Right ventricle myocardium inferior (tissue), 1 donor: ENCODE data around the gene BBS1. TPM values are rescaled to one million over a fixed set of nuclear protein-coding genes. Genes with fewer than 3 reads are reported as not detected.
"Not testable (repeated sequence)": the region's sequence is repeated elsewhere in the genome, so short reads cannot be mapped to it uniquely, and the experiment has no call there.

Source experiments
- ATAC-seq: fragments of 200-7000 bp; cut with Tn5 transposase; one replicate; pipeline ENCODE4 v1.9.1; 2020; ENCODE audit warnings: mild to moderate bottlenecking, moderate library complexity
- DNase-seq: peaks from one replicate; pipeline ENCODE4 v3.0.0; 2021; ENCODE audit errors: missing footprints
- intact Hi-C: fragments of 100-400 bp; cut with DNase I; formaldehyde crosslinking; loops from one replicate; pipeline ENCODE4 v1.11.0; 2022
- total RNA-seq: library from RNA; stranded (reverse); fragmentation: NEBNext Ultra II Directional; extraction: Animal tissue kit (Norgen Biotek cat#: 25700); gene quantifications from one replicate; pipeline ENCODE4 v1.2.1, GENCODE V29; 2021
- donor health status: DM: no; HTN: yes; CAD: no; lungs with severe emphysema.

BBS1 gene
- total RNA-seq, 1 donor from 2014 or later, result 20.9 TPM

DNA sequence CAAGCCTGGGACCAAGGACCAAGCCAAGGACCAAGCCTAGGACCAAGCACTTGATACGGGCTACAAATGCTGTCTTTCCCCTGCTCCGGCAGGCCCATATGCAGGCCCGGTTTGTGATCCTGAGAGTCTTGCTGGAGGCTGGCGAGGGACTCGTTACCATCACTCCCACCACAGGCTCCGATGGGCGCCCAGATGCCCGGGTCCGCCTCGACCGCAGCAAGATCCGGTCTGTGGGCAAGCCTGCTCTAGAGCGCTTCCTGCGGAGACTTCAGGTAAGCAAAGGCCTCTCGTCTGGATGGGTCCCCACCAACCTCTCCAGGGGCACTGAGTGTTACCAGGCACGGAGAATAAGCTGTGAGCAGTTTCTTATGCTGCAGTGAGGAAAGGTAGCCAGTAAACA is 13.2 kb upstream of the BBS1 start:
- no peak for DNase-seq
- ATAC-seq, result no peak
- intact Hi-C loops, result no loop called here

DNA sequence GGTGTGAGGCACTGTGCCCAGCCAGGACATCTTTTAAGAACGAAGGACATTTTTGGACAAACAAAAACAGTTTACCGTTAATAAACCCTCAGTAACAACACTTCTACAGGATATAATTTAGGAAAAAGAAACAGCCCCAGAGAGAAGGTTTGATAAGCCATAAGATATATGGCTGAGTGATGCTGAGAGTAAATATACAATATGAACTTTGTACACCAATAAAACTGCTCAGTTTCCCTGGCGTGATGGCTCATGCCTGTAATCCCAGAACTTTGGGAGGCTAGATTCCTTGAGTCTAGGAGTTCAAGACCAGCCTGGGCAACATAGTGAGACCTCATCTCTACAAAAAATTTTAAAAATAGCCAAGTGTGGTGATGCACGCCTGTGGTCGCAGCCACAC is 11.9 kb upstream of the BBS1 start:
- intact Hi-C loops, result no loop called here
- DNase-seq, result no peak
- no peak for ATAC-seq

- intact Hi-C loops, result no loop called here
- DNase-seq (no peak), ATAC-seq (no peak)
These were observed 5.1 kb upstream of the BBS1 start for GRCh38 chr11:66505276-66505816.

DNA sequence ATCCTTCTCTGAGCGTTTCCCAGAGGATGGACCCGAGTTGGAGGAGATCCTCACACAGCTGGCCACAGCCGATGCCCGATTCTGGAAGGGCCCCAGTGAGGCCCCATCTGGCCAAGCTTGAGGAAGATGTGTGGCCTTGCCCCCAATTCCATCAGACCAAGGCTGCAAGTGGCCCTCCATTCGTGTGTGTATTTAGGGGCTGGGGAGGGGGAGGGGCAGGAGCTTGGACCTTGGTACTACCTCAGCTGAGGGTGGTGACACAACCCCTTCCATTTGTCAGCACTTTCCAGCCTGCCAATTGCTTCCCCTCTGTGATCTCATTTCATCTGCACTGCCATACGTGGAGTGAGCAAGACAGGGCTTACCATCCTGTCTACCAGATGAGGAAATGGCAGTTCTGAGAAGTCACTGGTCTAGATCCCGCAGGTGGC is 1.3 kb upstream of the BBS1 start:
- ATAC-seq, result no peak
- no peak for DNase-seq
- intact Hi-C loops, result no loop called here

DNA sequence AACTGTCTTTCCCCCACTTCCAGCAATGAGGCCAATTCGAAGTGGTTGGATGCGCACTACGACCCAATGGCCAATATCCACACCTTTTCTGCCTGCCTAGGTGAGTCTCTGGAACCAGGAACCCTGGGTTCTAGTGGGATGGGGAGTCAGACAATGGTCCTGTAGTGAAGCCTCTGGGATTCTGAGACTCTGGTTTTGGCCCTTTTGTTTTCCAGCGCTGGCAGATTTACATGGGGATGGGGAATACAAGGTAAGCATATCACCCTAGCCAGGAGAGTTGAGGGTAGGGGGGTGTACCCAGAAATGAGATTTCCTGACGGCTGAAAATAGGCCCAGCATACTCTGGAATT is 530 bp downstream of the BBS1 start:
- ATAC-seq (no peak), DNase-seq (no peak)
- intact Hi-C loops, result no loop called here

DNA sequence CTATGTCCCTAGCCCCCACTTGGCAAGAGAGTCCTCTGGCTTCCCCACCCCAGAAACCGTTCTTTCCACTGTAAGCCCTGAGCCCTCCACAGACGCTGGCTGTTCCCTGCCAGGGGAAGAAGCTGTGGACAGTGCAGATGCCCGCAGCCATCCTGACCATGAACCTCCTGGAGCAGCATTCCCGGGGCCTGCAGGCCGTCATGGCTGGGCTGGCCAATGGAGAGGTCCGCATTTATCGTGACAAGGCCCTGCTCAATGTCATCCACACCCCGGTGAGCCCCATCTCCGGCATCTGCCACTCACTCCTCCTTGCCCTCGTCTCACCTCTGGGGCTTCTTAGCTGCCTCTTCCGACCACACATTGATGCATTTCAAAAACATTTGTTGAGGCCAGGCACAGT is 13.2 kb downstream of the BBS1 start:
- DNase-seq (no peak), ATAC-seq (peak; percentile 88)
- intact Hi-C loops, result no loop called here

- ATAC-seq (no peak), DNase-seq (no peak)
- intact Hi-C loops, result no loop called here
These were observed 14.0 kb downstream of the BBS1 start for GRCh38 chr11:66524304-66525040.

GRCh38 chr11:66529069-66529468 is 18.6 kb downstream of the BBS1 start:
- no peak for ATAC-seq
- intact Hi-C loops, result no loop called here
- DNase-seq, result no peak

DNA sequence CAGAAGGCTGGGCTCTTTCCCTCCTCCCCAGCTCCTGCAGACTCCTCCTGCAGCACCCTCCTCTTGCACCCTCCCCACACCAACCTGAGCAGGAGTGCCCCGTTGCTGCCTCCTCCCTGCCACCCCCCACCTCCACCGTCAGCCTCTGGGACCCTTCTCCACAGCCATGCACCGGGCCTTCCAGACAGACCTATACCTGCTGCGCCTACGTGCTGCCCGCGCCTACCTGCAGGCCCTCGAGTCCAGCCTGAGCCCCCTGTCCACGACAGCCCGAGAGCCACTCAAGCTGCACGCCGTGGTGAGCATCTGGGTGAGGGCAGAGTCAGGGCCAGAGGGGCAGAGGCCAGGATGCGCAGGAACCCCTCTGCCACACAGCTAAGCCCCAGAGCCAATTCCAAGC is 19.2 kb downstream of the BBS1 start:
- no peak for ATAC-seq
- DNase-seq, result no peak
- intact Hi-C loops, result no loop called here

- intact Hi-C loops, result no loop called here
- ATAC-seq (no peak), DNase-seq (no peak)
These were observed 20.7 kb downstream of the BBS1 start for GRCh38 chr11:66530927-66531709.

DNA sequence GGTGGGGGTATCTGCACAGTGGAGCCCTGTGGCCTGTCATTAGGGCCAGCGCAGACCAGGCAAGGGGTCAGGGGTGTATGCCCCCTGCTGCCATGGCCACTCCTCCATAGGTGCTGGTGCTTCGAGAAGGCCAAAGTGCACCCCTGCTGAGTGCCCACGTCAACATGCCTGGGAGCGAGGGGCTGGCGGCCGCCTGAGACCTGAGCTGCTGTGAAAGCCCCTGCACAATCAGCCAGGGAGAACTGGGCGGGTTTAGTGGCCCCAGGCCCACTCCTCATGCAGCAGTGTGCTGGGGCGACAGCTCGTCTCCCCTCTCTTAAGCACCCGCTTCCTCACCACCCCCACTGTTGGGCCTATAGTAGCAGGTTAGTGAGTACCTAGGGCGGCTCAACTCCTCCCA is 21.4 kb downstream of the BBS1 start:
- intact Hi-C loops, result no loop called here
- ATAC-seq (no peak), DNase-seq (no peak)

GRCh38 chr11:66532784-66533183 is 22.3 kb downstream of the BBS1 start:
- ATAC-seq (no peak), DNase-seq (no peak)
- intact Hi-C loops, result no loop called here

DNA sequence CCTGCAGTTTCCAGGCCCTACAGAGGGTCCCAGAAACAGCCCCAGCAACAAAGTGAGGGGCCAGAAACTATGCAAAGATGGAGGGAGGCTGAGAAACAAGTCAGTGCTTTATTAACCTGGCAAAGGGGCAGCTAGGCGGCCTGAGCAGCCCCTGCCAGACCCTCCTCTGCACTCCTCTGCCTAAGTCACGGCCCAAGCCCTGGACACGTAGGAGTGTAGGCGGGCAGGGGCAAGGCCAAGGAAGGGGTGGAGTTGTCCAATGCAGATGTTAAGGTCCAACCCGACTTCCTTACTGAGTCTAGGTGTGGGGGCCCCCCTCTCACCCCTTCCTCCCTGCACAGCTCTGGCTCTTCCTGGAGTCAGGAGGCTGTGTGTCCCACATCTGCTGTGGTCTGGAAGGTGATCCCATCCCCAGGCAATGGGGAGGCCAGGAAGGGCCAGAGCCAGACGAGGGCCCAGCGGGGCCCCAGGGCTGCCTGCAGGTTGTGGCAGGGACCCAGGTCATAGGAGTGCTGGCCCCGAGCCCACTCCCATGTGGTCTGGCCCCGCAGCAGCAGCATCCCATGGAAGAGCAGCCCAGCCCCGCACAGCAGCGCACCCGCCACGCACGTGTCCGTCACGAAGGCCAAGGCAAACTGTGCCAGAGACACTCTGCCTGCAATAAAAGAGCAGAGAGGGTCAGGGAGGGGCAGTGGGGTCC is 28.9 kb downstream of the BBS1 start:
- ATAC-seq (no peak), DNase-seq (no peak)
- intact Hi-C loops, result no loop called here

GRCh38 chr11:66539870-66540213 is 29.4 kb downstream of the BBS1 start:
- intact Hi-C loops, result no loop called here
- no peak for DNase-seq
- ATAC-seq, result peak; percentile 11

GRCh38 chr11:66540598-66540997 is 30.2 kb downstream of the BBS1 start:
- intact Hi-C loops, ATAC-seq, DNase-seq: not testable (repeated sequence)

- ATAC-seq (no peak), DNase-seq (no peak)
- intact Hi-C loops, result no loop called here
These were observed 31.5 kb downstream of the BBS1 start for GRCh38 chr11:66541892-66542291.

- intact Hi-C loops, result no loop called here
- DNase-seq, result no peak
These were observed 31.9 kb downstream of the BBS1 start for GRCh38 chr11:66542362-66542761.

DNA sequence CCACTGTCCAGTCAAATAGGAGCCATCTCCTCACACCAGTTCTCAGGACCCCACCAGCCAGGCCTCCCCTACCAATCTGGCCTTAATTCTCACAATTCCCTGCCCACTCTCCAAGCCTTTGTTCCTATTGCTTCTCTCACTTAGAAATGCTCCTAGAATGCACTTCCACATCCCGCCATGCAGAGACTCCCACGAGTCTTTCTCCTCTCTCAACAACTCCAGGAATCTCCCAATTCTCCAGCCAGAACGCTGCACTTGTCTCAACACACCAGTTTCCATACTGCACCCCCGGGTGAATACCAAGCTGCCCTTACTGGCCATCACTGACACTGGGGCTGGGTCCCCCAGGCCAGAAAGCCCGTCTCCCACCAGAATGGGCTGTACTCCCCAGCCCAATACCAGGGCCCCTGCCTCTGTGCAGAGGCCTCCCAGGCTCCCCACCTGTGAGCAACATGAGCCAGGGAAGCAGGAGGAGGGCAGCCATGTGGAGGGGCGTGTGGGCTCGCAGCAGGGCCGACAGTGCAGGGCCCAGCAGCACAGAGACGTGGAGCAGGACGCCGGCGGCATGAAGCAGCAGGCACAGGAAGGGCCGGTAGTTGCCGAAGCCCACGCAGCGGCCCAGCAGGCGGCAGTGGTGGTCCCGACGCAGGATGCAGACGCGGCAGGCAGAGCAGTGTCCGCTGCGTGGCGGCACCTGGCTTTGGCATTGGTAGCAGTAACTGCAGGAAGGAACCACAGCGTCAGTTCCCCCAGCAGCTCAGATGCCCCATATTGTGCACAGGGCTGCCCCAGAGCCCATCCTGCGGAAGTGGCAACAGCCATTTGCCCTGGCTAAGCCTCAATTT is 33.0 kb downstream of the BBS1 start:
- intact Hi-C loops, result loop anchor here (1.0 kb wide), 2 partner anchors 26 to 30 kb away; no protein-coding TSS in a partner anchor

More at GRCh38 chr11:66542362-66542761, 31.9 kb downstream of the BBS1 start:
- no peak for ATAC-seq

GRCh38 chr11:66544952-66545351 is 34.5 kb downstream of the BBS1 start:
- not testable (repeated sequence) for ATAC-seq
- peak; percentile 33 for DNase-seq
- intact Hi-C loops, result loop anchor here (1.0 kb wide), 1 partner anchor 32 kb away; no protein-coding TSS in a partner anchor

More for the DNA sequence above, 33.0 kb downstream of the BBS1 start:
- ATAC-seq (no peak), DNase-seq (peak; percentile 76)
